ENCODE results near the gene LRRC31.

The LRRC31 gene

DNA sequence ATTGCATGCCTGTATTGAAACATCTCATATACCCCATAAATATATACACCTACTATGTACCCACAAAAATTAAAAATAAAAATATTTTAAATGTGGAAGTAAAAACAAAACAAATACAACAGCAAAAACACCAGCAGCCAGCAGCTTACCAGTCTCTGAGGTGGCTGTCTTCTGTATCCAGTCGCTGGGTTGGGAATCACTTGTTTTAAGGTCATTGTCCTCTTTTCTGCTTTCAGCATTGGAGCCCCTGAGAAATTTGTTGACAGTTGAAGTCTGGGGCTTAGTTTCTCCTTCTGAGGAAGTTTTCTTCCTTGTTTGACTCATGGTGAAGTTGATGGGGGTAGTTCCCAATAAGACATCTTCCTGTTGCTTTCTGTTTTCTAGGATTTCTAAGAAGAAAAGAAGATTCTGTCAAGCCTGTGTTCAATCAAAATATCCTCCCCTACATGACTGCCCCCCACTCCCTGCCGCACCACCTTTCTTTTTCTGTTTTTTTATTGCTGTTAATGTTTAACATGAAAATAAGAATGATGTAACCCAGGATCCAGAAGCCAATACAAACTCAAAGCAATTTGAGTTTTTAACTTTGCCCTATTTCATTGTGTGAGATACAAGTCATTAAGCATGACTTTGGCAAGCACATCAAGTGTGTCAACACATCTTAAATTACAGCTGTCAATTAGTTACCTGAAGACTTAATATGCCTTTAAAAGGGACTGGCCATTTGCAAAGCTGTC lies at the start of gene LRRC31:
TSS of gene LRRC31 (minus strand) at position 452 of the 737 bp plus-strand sequence. CDS start at position 324, 128 bp downstream.
- no peak for FAIRE-seq

DNA sequence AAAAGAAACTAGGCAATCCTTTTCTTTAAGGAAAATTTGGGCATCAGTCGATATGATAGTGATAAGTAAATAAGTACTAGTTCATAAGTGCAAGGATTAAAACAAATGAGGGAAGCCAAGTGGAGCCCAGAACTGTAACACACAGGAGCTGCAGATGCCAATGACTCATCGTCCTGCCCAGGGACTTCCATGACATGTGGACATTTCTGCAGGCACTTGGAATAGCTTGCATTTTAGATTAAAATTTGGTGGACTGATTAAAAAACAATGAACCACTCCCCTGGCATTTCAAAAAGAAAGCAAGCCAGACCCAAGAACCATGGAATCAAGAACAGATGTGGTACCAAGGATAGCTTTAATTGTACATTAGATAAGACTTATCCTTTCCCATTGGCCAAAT lies 44.6 kb upstream of the LRRC31 start:
- FAIRE-seq, result no peak

- FAIRE-seq, result no peak
These were observed 43.6 kb upstream of the LRRC31 start for GRCh38 chr3:169913323-169913722.

DNA sequence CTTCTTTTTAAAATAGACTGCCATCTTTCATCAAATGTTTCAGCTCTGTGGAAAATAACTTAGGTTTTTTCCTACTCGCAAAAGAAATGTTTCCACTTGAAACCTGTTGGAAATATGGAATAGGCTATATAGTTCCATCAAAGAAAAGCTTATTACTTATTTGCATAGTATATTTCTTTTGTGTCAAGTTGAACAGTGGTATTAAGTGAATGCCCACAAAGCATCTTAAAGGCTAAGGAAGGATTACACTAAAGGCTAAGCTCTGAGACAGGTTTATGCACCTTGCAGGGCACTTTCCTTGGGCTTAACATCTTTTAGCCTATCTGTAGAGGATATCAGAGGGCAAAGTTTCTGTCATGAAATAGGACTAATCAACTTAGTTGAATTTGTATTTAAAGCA lies 41.5 kb upstream of the LRRC31 start, which contains the start of gene SAMD7:
TSS of gene SAMD7 (plus strand) at position 301 of the 400 bp plus-strand sequence. CDS start 7,927 bp downstream, outside the sequence.
- no peak for FAIRE-seq

GRCh38 chr3:169907944-169908343 lies 38.2 kb upstream of the LRRC31 start:
- no peak for FAIRE-seq

DNA sequence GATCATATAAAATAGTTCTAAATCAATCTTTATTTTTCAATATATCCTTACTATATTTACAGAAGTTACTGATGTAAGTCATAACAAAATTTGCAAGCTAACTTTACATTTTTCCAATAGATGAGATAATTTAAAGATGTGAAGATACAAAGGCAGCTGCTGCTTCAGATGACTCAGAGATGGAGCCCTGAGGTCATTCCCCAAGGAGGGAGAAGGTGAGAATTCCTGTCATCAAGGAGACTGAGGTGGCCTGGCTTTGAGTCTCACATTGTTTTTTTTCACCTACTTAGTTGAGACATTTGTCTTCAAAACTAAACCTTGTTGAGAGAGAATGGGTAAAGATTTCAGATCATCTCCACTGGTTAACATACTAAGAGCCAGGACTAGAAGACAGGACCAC lies 37.7 kb upstream of the LRRC31 start:
- FAIRE-seq, result no peak

DNA sequence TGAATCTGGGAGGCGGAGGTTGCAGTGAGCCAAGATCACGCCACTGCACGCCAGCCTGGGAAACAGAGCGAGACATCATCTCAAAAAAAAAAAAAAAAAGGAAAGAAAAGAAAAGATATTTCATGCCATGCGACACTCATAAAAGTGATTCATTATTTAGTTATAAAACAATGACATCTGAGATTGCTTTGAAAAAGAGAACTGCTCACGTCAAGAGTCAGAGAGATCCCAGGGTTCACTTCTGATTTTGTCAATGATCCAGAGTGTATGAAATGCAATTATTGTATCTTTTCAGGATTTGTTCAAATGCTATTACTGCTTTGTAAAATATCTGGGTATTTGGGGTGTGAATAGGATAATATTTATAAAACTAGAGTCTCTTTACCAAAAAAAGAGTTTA lies 35.7 kb upstream of the LRRC31 start:
- no peak for FAIRE-seq

- no peak for FAIRE-seq
These were observed 31.7 kb upstream of the LRRC31 start for GRCh38 chr3:169901453-169901852.

- no peak for FAIRE-seq
These were observed 27.5 kb upstream of the LRRC31 start for GRCh38 chr3:169897284-169897683.

DNA sequence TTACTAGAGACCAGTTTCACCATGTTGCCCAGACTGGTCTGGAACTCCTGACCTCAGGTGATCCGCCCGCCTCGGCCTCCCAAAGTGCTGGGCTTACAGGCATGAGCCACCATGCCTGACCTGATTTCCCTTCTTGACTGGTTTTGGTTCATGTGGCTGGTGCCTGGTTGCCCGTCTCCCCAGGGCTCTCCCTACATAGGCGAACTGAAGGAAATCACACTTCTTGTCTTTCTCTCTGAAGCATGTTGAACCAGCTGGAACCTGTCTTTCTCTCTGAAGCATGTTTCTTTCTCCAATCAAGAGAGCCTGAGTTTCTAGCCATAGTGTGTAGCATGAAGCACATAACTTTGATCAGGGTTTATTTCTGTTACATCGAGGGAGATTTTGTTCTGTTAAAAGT lies 25.3 kb upstream of the LRRC31 start:
- no peak for FAIRE-seq

- FAIRE-seq, result no peak
These were observed 24.4 kb upstream of the LRRC31 start for GRCh38 chr3:169894110-169894509.

DNA sequence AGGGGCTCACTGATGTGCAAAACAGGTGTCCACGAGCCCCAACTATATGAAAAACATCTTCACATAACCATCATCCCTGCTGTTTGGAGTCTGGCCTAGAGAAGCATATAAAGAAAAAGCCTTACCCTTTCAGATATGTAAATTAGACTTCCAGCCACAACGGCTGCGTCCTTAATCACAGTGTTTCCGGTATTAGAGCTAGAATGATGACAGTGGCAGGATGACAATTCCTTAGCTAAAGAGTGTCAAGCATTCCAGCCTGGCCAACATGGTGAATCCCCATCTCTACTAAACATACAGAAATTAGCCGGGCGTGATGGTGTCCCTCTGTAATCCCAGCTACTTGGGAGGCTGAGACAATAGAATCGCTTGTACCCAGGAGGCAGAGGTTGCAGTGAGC lies 22.2 kb upstream of the LRRC31 start:
- FAIRE-seq, result no peak

GRCh38 chr3:169886671-169887070 lies 16.9 kb upstream of the LRRC31 start:
- FAIRE-seq, result no peak

GRCh38 chr3:169880576-169881250 lies 11.0 kb upstream of the LRRC31 start:
- FAIRE-seq, result no peak

DNA sequence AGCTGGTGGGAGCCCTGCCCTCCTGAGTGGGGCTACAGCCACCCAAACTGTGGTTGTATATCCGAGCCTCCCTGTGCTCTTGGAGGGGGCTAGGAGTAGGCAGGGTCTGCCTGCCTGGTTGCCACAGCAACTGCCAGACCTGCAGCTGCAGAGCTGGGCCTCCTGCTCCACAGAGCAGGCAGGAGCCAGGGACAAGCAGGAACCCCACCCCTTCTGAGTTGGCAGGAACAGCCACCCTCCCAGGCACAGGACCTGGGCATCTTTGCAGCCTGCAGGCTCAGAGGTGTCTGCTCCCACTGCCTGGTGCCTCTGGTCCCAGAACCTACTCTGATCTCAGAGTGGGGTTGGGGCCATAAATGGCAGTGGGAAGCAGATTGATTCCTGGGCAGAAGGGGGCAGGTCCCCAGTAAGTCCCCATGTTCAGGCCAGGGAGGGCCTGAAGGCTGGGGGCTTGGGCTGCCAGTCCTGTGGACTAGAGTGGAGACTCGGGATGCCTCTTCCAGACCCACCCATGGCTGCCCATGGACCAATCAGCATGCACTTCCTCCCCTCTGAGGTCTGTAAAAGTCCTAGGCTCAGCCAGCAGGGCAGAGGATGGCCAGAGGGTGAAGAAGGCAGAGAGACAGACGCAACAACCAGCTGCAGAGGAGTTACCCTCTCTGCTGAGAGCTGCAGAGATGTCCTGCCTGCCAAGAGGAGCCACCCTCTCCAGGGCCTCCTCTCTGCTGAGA lies 10.3 kb upstream of the LRRC31 start:
- FAIRE-seq, result no peak

DNA sequence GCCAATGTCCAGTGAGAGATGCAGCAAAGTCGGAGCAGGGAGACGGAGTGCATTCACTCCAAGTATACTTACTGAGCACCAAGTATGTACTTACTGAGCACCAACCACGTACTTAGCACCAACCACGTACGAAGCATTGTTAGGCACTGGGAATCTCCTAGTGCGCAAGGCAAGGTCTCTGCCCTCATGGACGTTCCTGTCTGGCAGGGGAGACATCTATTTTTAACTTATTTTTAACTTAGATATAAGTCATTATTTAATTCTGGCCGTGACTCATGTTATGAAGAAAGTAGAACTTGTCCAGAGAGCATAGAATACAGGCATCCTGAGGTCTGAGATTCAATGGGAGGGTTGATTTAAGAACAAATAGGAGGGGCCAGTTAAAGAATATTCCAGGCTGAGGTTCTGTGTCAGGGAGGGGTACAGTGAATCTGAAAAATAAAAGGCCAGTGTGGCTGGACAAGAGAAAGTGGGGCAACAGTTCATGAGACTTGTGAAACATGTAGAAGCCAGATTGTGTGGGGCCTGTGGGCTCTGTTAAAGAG lies 9.3 kb upstream of the LRRC31 start:
- FAIRE-seq, result no peak

GRCh38 chr3:169871129-169871886 lies 1.6 kb upstream of the LRRC31 start:
- FAIRE-seq, result no peak

DNA sequence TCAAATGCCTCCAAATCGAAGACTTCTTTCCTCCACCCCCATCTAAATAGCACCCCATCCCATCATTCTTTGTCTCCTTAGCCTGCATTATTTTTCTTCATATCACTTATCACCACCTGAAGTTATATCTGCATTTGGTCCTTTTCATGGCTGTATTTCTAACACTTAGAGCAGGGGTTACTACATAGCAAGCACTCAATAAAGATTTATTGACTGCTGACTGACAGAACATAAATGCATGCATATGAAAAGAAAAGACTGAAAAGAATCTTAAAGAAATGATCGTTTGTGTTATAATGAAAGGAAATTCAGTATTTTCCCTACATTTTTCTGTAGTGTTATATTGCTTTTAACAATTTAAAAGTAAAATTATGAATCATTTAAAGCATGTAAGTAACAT lies 1.4 kb downstream of the LRRC31 start:
- FAIRE-seq, result no peak

DNA sequence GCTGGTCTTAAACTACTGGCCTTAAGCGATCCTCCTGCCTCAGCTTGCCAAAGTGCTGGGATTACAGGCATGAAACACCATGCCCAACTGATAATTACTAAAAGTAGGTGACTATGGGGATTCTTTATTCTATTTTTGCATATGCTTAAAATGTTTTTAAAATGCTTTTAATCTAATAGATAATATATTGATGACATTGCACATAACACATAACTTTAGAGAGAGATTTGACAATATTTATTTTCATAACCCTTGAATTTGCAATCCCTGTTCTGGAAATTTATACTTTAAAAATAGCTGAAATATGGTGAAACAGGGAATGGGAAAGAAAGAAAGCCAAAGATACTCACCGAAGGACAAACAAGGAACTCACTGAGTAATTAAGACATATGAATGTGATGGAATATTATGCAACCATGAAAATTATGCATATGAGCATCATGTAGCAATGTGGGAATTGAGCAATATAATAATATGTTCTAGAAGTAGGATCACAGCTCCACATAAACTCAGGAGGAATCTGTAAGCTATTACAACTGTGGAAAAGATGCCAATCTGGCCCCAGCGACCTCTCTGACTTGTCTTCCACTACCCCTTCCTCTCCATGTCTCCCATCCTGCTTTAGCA lies 2.0 kb downstream of the LRRC31 start:
- FAIRE-seq, result no peak

GRCh38 chr3:169865176-169865767 lies 4.5 kb downstream of the LRRC31 start:
- no peak for FAIRE-seq

DNA sequence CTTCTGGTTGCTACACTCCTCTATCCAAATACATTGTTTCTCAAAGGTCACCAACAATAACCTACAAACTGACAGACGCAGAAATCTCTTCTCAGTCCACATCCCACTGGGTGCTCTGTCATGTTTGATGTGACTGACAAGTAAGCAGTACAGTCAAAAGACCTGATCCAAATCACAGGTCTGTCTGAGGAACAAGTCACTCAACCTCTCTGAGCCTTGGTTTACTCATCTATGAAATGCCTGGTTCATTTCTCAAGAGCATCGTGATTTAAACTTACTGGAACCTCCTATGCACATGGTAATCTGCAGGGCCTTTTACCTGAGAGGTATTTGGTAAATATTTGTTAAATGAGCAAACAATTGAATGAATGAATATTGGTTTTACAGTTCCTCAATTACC lies 5.5 kb downstream of the LRRC31 start:
- FAIRE-seq, result no peak

- FAIRE-seq, result no peak
These were observed 6.3 kb downstream of the LRRC31 start for GRCh38 chr3:169863458-169863899.

Data from endometrium (tissue), 2 donors.